OCI-LY7 (cell line): ENCODE results near the gene ARRB2.

ENCODE experiments used
- CTCF ChIP-seq: fragments of 200-600 bp; sonication (generic); conservative IDR thresholded peaks from 2 replicates; pipeline ENCODE4 v1.5.1; 2014; ENCODE audit warnings: mild to moderate bottlenecking, antibody characterized with exemption, low read length, moderate library complexity, mixed read lengths
- EZH2phosphoT487 ChIP-seq: fragments of 200-600 bp; sonication (generic); IDR thresholded peaks from 2 replicates; pipeline ENCODE4 v1.6.1; 2018; ENCODE audit warnings: low read depth, borderline replicate concordance, mild to moderate bottlenecking, mixed run types, antibody characterized with exemption, low read length, moderate library complexity, mixed read lengths

GRCh38 chr17:4722678-4723240 is 12.3 kb downstream of the ARRB2 start:
- TF ChIP-seq CTCF (no peak), EZH2phosphoT487 (no peak)
